ENCODE data around the gene ARNT2. TPM values are rescaled to one million over a fixed set of nuclear protein-coding genes. Genes with fewer than 3 reads are reported as not detected.

Gene ARNT2
- total RNA-seq, 1 donor from 2014 or later = 21.6 TPM

DNA sequence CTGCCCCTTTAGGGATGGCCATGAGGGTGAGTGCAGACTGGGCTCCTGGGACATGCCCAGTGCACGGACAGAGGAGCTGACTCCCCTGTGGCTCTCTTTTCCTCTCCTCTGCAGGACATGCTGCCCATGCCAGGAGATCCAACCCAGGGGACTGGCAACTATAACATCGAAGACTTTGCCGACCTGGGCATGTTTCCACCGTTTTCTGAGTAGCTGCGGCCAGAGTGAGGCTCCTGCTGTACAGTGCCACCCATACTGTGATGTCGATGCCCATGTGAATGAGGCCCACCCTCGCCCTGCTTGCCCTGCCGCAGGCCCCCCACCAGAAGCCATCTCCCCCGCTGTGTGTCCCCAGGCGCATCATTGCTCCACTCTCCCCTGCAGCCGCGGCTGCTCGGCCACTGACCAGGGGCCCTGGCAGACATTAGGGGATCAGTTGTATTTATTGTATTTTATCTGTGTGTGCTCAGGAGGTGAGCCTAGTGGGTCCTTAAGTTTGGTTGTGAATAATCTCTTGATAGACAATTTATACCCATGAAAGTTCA is 189.4 kb downstream of the ARNT2 start:
- H3K4me3 ChIP-seq (ENCODE audit: low read depth, low read length) = no peak overlapping the region
- no peaks in the 10 kb centered on the region for H3K27me3 ChIP-seq (ENCODE audit: control insufficient read depth, insufficient read depth, low read length)
- no peak for DNase-seq (ENCODE audit: low read depth)
- TF ChIP-seq, protein P1, sequence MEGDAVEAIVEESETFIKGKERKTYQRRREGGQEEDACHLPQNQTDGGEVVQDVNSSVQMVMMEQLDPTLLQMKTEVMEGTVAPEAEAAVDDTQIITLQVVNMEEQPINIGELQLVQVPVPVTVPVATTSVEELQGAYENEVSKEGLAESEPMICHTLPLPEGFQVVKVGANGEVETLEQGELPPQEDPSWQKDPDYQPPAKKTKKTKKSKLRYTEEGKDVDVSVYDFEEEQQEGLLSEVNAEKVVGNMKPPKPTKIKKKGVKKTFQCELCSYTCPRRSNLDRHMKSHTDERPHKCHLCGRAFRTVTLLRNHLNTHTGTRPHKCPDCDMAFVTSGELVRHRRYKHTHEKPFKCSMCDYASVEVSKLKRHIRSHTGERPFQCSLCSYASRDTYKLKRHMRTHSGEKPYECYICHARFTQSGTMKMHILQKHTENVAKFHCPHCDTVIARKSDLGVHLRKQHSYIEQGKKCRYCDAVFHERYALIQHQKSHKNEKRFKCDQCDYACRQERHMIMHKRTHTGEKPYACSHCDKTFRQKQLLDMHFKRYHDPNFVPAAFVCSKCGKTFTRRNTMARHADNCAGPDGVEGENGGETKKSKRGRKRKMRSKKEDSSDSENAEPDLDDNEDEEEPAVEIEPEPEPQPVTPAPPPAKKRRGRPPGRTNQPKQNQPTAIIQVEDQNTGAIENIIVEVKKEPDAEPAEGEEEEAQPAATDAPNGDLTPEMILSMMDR (IDR thresholded peaks at IDR 0.05; ENCODE audit: insufficient read depth, low read length, poor library complexity, severe bottlenecking) = no peak
- H3K36me3 ChIP-seq (ENCODE audit: control insufficient read depth, insufficient read depth, low read length) = no peaks in the 10 kb centered on the region

DNA sequence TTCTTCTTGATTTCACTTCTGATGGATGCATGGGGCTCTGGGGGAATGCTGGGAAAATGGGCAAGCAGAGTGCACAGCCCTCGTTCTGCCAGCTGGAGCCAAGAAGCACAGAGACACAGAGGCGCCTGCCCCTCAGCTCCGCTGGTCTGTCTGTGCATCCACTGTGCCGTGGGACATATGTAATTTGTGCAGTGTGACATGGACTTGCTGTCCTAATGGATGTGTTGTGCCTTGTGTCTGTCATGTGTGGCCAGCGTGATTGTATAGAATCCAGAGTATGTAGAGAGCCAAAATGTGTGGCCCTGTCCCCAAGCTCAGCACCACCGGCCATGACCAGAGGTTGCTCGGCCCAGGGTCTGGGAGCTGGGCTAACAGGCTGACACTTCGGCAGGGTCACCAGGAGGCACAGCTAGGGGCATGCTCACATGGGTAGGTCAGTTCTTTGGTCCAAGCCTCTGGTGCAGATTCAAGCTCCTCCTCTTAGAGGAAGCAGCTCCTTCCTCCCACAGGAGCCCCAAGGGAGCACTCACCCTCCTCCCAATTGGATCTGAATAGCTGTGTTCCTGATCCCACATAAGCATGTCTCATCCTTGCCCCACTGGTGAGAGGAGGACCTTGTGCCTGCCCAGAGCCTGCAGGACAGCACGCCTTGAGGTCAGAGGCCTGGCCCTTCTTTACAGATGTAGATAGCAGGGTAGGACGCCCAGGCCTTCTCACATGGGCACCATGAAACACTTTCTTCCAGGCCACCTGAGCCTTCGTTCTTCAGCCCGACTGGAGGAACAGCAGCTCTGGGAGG is 190.1 kb downstream of the ARNT2 start:
- H3K4me3 ChIP-seq (ENCODE audit: low read depth, low read length) = no peak overlapping the region
- TF ChIP-seq, protein P1 (IDR thresholded peaks at IDR 0.05; ENCODE audit: insufficient read depth, low read length, poor library complexity, severe bottlenecking) = no peak
- H3K27me3 ChIP-seq (ENCODE audit: control insufficient read depth, insufficient read depth, low read length) = no peaks in the 10 kb centered on the region
- no peaks in the 10 kb centered on the region for H3K36me3 ChIP-seq (ENCODE audit: control insufficient read depth, insufficient read depth, low read length)
- DNase-seq (ENCODE audit: low read depth) = no peak

DNA sequence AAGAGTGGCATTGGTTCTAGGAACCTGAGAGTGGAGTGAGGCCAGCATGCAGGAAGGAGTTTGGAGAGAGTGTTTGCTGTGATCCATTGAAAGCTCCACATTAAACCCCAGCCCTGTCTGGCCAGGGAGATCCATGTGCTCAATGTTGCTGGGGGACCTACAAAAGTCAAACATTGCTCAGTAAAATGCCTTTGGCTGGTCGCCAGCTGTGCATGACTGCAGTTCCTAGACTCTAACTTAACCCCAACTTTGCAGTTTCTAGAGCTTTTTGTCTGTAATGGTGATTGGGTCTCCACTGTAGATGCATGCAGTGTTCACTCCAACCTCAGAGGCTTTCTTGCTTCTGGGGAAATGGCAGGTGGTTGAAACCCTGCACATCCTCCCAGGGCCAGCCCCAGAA is 191.2 kb downstream of the ARNT2 start:
- Histone ChIP-seq H3K4me3 (ENCODE audit: low read depth, low read length) (no peak overlapping the region), H3K27me3 (ENCODE audit: control insufficient read depth, insufficient read depth, low read length) (no peaks in the 10 kb centered on the region), H3K36me3 (ENCODE audit: control insufficient read depth, insufficient read depth, low read length) (no peaks in the 10 kb centered on the region)
- DNase-seq (ENCODE audit: low read depth) = no peak
- TF ChIP-seq, protein P1 (IDR thresholded peaks at IDR 0.05; ENCODE audit: insufficient read depth, low read length, poor library complexity, severe bottlenecking) = no peak

DNA sequence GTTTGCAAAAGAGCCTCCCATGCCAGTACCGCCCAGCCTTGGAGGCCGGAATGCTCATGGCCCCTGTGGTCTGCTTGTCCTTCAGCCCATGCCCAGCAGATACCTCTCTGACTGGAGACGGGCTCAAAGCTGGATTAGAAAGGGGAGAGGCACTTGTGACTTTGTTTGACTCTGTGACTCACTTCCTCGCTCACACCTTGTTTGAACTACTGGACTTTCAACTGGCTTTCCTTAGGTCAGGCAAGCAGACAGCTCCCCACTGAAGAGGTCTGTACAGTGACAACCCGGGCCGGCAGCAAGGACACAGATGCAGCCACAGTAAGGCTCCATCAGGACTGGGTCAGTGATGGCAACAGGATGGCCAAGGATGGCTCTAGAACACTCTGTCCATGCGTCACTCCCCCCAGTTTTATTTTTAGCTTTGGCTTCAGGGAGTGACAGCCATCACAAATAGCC is 192.4 kb downstream of the ARNT2 start:
- no peak for DNase-seq (ENCODE audit: low read depth)
- no peaks in the 10 kb centered on the region for H3K27me3 ChIP-seq (ENCODE audit: control insufficient read depth, insufficient read depth, low read length)
- H3K4me3 ChIP-seq (ENCODE audit: low read depth, low read length) = no peak overlapping the region
- no peaks in the 10 kb centered on the region for H3K36me3 ChIP-seq (ENCODE audit: control insufficient read depth, insufficient read depth, low read length)
- TF ChIP-seq, protein P1 (IDR thresholded peaks at IDR 0.05; ENCODE audit: insufficient read depth, low read length, poor library complexity, severe bottlenecking) = no peak

DNA sequence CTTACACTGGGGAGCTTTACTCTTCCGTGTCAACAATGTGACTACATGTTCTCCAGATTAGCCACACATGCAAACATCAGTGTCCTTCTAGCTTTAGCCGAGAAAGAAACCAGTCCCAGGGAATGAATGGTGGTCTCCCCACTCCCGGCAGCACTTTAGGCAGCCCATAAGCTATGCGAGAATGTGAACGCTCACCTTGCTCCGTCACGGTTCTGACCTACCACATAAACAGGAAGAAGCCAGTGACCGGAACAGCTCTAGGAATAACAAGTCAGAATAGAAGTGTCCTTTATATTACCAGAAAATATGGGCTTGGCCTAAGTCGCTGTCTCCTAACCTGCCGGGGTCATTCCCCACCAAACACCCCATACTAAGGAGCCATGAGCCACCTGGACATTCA is 192.9 kb downstream of the ARNT2 start:
- no peak for DNase-seq (ENCODE audit: low read depth)
- TF ChIP-seq, protein P1 (IDR thresholded peaks at IDR 0.05; ENCODE audit: insufficient read depth, low read length, poor library complexity, severe bottlenecking) = no peak
- no peaks in the 10 kb centered on the region for H3K36me3 ChIP-seq (ENCODE audit: control insufficient read depth, insufficient read depth, low read length)
- H3K27me3 ChIP-seq (ENCODE audit: control insufficient read depth, insufficient read depth, low read length) = no peaks in the 10 kb centered on the region
- no peak overlapping the region for H3K4me3 ChIP-seq (ENCODE audit: low read depth, low read length)
